ENCODE measurements around the gene UCP3.

The UCP3 gene

GRCh38 chr11:73976451-73977151, 32.3 kb downstream of the UCP3 start:
- DNase-seq: no peak

GRCh38 chr11:73975479-73975757, 33.5 kb downstream of the UCP3 start:
- DNase-seq: no peak

- no peak for DNase-seq
These were observed 34.0 kb downstream of the UCP3 start for GRCh38 chr11:73974604-73975478.

- no peak for DNase-seq
These were observed 36.0 kb downstream of the UCP3 start for GRCh38 chr11:73972620-73973449.

GRCh38 chr11:73972187-73972586, 36.7 kb downstream of the UCP3 start:
- no peak for DNase-seq

GRCh38 chr11:73971175-73971719, 37.6 kb downstream of the UCP3 start:
- DNase-seq: no peak

- DNase-seq: no peak
These were observed 38.7 kb downstream of the UCP3 start for GRCh38 chr11:73969991-73970800.

GRCh38 chr11:73969091-73969490, 39.8 kb downstream of the UCP3 start:
- no peak for DNase-seq

- DNase-seq: no peak
These were observed 40.4 kb downstream of the UCP3 start for GRCh38 chr11:73968356-73968966.

GRCh38 chr11:73965764-73966121, 43.1 kb downstream of the UCP3 start:
- no peak for DNase-seq

- DNase-seq: no peak
These were observed 43.7 kb downstream of the UCP3 start for GRCh38 chr11:73965076-73965763.

GRCh38 chr11:73963861-73964260, 45.0 kb downstream of the UCP3 start:
- DNase-seq: no peak

- DNase-seq: no peak
These were observed 46.7 kb downstream of the UCP3 start for GRCh38 chr11:73962101-73962705.

GRCh38 chr11:73961321-73961720, 47.6 kb downstream of the UCP3 start:
- DNase-seq: no peak

- no peak for DNase-seq
These were observed 50.3 kb downstream of the UCP3 start for GRCh38 chr11:73958521-73959141.

- DNase-seq: no peak
These were observed 51.1 kb downstream of the UCP3 start for GRCh38 chr11:73957654-73958361.

GRCh38 chr11:73956876-73957653, 51.8 kb downstream of the UCP3 start:
- no peak for DNase-seq

- no peak for DNase-seq
These were observed 57.1 kb downstream of the UCP3 start for GRCh38 chr11:73951797-73952196.
